Measurements from ENCODE around the gene NCCRP1. TPM values are rescaled to one million over a fixed set of nuclear protein-coding genes. Genes with fewer than 3 reads are reported as not detected.

Gene NCCRP1
- total RNA-seq, 1 donor from 2014 or later, result 1.9 TPM

DNA sequence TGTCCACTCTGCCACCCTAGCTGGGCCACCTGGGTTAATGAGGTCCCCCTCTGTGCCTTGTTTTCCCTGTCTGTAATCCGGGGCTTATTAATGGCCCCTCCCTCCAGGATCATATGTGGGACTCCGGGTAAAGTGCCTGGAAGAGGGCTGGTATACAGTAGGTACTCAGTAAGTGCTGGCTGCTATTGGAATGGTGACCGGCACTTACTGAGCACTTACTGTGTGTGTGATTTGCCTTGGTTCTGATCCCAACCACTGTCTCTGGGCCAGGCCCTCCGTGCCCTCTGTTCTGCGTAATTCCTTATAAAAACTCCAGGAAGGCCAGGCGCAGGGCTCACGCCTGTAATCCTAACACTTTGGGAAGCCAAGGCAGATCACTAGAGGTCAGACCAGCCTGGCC lies 30.9 kb upstream of the NCCRP1 start:
- no peaks in the 10 kb centered on the region for H3K9me3 ChIP-seq (ENCODE audit: low read depth)
- H3K79me2 ChIP-seq (ENCODE audit: low read depth), result peaks cover 30% of the 10 kb centered on the region
- peaks cover 17% of the 10 kb centered on the region for H3K4me1 ChIP-seq
- peaks cover 11% of the 10 kb centered on the region for H3K4me1 Mint-ChIP-seq
- H3K9ac ChIP-seq, result no peak overlapping the region
- no peaks in the 10 kb centered on the region for H3F3A ChIP-seq (ENCODE audit: low read depth)
- no peak overlapping the region for H3K27ac ChIP-seq
- no peaks in the 10 kb centered on the region for H3K9me3 Mint-ChIP-seq
- H3K36me3 Mint-ChIP-seq, result no peaks in the 10 kb centered on the region
- H3K27me3 Mint-ChIP-seq (ENCODE audit: insufficient read depth, low read depth), result no peaks in the 10 kb centered on the region
- H3K4me2 ChIP-seq, result no peak overlapping the region
- no peaks in the 10 kb centered on the region for H3K36me3 ChIP-seq
- peaks cover 69% of the 10 kb centered on the region for H4K20me1 ChIP-seq (ENCODE audit: low read depth)
- TF ChIP-seq, protein P1, sequence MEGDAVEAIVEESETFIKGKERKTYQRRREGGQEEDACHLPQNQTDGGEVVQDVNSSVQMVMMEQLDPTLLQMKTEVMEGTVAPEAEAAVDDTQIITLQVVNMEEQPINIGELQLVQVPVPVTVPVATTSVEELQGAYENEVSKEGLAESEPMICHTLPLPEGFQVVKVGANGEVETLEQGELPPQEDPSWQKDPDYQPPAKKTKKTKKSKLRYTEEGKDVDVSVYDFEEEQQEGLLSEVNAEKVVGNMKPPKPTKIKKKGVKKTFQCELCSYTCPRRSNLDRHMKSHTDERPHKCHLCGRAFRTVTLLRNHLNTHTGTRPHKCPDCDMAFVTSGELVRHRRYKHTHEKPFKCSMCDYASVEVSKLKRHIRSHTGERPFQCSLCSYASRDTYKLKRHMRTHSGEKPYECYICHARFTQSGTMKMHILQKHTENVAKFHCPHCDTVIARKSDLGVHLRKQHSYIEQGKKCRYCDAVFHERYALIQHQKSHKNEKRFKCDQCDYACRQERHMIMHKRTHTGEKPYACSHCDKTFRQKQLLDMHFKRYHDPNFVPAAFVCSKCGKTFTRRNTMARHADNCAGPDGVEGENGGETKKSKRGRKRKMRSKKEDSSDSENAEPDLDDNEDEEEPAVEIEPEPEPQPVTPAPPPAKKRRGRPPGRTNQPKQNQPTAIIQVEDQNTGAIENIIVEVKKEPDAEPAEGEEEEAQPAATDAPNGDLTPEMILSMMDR (IDR thresholded peaks at IDR 0.05), result no peak
- TF ChIP-seq EZH2 (IDR thresholded peaks at IDR 0.05), result no peak
- TF ChIP-seq EZH2phosphoT487 (IDR thresholded peaks at IDR 0.05), result no peak
- no peaks in the 10 kb centered on the region for H3K27me3 ChIP-seq
- no peak overlapping the region for H3K4me3 ChIP-seq
- no peak overlapping the region for H2AFZ ChIP-seq (replicated peaks)
- no peak overlapping the region for H3K27ac Mint-ChIP-seq
- H3K4me3 Mint-ChIP-seq, result no peak overlapping the region
- DNase-seq (ENCODE audit: low spot score), result no peak

- Histone ChIP-seq H3K4me1 (peaks cover 17% of the 10 kb centered on the region), H3K27ac (no peak overlapping the region), H4K20me1 (ENCODE audit: low read depth) (peaks cover 62% of the 10 kb centered on the region), H3K36me3 (no peaks in the 10 kb centered on the region), H3K4me3 (no peak overlapping the region), H3K27me3 (no peaks in the 10 kb centered on the region), H3K4me2 (peak overlapping the region; percentile 47), H3K9me3 (ENCODE audit: low read depth) (no peaks in the 10 kb centered on the region), H3K79me2 (ENCODE audit: low read depth) (peaks cover 30% of the 10 kb centered on the region), H3F3A (ENCODE audit: low read depth) (no peaks in the 10 kb centered on the region), H3K9ac (peak overlapping the region; percentile 37), H2AFZ (replicated peaks) (no peak overlapping the region)
- no peak overlapping the region for H3K27ac Mint-ChIP-seq
- H3K4me1 Mint-ChIP-seq, result peaks cover 11% of the 10 kb centered on the region
- no peaks in the 10 kb centered on the region for H3K36me3 Mint-ChIP-seq
- no peaks in the 10 kb centered on the region for H3K9me3 Mint-ChIP-seq
- TF ChIP-seq EZH2phosphoT487 (IDR thresholded peaks at IDR 0.05), result no peak
- no peak overlapping the region for H3K4me3 Mint-ChIP-seq
- DNase-seq (ENCODE audit: low spot score), result peak; percentile 40
- no peaks in the 10 kb centered on the region for H3K27me3 Mint-ChIP-seq (ENCODE audit: insufficient read depth, low read depth)
These were observed 30.0 kb upstream of the NCCRP1 start for GRCh38 chr19:39166571-39167391.

GRCh38 chr19:39167461-39168257 lies 29.1 kb upstream of the NCCRP1 start:
- Mint-ChIP-seq H3K36me3 (peaks cover under 1% of the 10 kb centered on the region), H3K27ac (no peak overlapping the region), H3K4me3 (no peak overlapping the region), H3K4me1 (peaks cover 8% of the 10 kb centered on the region), H3K27me3 (ENCODE audit: insufficient read depth, low read depth) (no peaks in the 10 kb centered on the region), H3K9me3 (no peaks in the 10 kb centered on the region)
- Histone ChIP-seq H3K4me3 (no peak overlapping the region), H3K4me1 (peaks cover 17% of the 10 kb centered on the region), H2AFZ (replicated peaks) (no peak overlapping the region), H3F3A (ENCODE audit: low read depth) (no peaks in the 10 kb centered on the region), H4K20me1 (ENCODE audit: low read depth) (peaks cover 53% of the 10 kb centered on the region), H3K79me2 (ENCODE audit: low read depth) (peaks cover 22% of the 10 kb centered on the region), H3K27me3 (no peaks in the 10 kb centered on the region), H3K36me3 (no peaks in the 10 kb centered on the region), H3K27ac (peak overlapping the region; percentile 11), H3K4me2 (no peak overlapping the region), H3K9me3 (ENCODE audit: low read depth) (no peaks in the 10 kb centered on the region), H3K9ac (no peak overlapping the region)
- TF ChIP-seq, protein P1 (IDR thresholded peaks at IDR 0.05), result no peak
- no peak for TF ChIP-seq EZH2 (IDR thresholded peaks at IDR 0.05)
- TF ChIP-seq EZH2phosphoT487 (IDR thresholded peaks at IDR 0.05), result no peak
- no peak for DNase-seq (ENCODE audit: low spot score)
